ENCODE results near the gene SMR3A. TPM values are rescaled to one million over a fixed set of nuclear protein-coding genes. Genes with fewer than 3 reads are reported as not detected.

Gene SMR3A
- total RNA-seq (2012; rRNA removed) (not detected in 2 replicates), polyA plus RNA-seq (2012; rRNA removed) (not detected in 2 replicates), Bru-seq, nascent RNA (not detected), BruChase-seq, experiment 1, labeled RNA remaining after a 6-hour chase (not detected), BruChase-seq, experiment 2, labeled RNA remaining after a 2-hour chase (not detected)
- not detected in 2 replicates for polyA plus RNA-seq (2012; cell fraction: cytosol; rRNA removed)
- not detected in 2 replicates for polyA plus RNA-seq (2012; cell fraction: nucleus; rRNA removed; ENCODE audit: low replicate concordance)
- long read RNA-seq: 0 reads

DNA sequence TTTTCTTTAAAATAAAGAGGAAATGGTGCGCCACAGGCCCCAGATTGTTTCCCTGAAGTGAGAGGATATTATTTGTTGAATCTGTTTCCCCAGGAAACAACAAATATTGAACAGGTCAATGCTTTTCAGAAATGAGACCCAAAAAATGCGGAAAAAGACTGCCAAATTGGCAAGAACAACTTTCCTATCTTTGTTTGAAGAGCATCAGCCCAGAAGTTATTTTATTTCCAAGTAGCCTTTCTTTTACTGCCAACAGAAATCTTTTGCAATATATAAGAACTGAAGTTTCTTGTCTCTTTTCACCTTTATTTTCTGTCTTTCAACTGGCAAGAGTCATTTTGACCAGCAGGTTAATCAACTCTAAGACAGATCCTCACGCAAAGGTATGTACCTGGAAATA, at the start of gene SMR3A:
Gene SMR3A (plus strand): TSS at position 301 of the 400 bp plus-strand sequence. CDS start 1,356 bp downstream, outside the sequence.
- Histone ChIP-seq H4K5ac (ENCODE audit: low read depth, low read length) (no peak within 1 kb of the TSS), H3K9me3 (ENCODE audit: control insufficient read depth, insufficient read depth, low read length) (no peaks in the 10 kb centered on the region), H4K91ac (ENCODE audit: insufficient read depth, low read depth, low read length) (no peak within 1 kb of the TSS), H3K27ac (ENCODE audit: insufficient read depth, low read length) (no peak within 1 kb of the TSS), H2AFZ (replicated peaks; ENCODE audit: low read length, poor library complexity) (no peak within 1 kb of the TSS), H4K20me1 (ENCODE audit: insufficient read depth, low read length) (no peaks in the 10 kb centered on the region), H4K8ac (ENCODE audit: low read depth in 2 of 2, low read length in 2 of 2) (no peak within 1 kb of the TSS), H3K4me2 (ENCODE audit: low read depth, low read length) (no peak within 1 kb of the TSS), H3K36me3 (ENCODE audit: control insufficient read depth, insufficient read depth, low read length) (no peaks in the 10 kb centered on the region), H2BK120ac (ENCODE audit: low read depth, low read length) (no peak within 1 kb of the TSS), H3K27me3 (ENCODE audit: control insufficient read depth, insufficient read depth, low read length) (no peaks in the 10 kb centered on the region), H3K4ac (ENCODE audit: low read depth, low read length) (no peak within 1 kb of the TSS), H3K18ac (ENCODE audit: low read depth, low read length) (no peak within 1 kb of the TSS), H3K23ac (ENCODE audit: low read depth, low read length) (no peak within 1 kb of the TSS), H3K4me3 (ENCODE audit: insufficient read depth, low read depth, low read length) (no peak within 1 kb of the TSS), H2BK5ac (ENCODE audit: low read depth, low read length, poor library complexity, severe bottlenecking) (no peak within 1 kb of the TSS), H3K4me1 (ENCODE audit: control insufficient read depth, insufficient read depth, low read length) (no peaks in the 10 kb centered on the region), H2AK9ac (replicated peaks; ENCODE audit: low read depth, low read length, poor library complexity) (no peak within 1 kb of the TSS), H3K9ac (ENCODE audit: low read depth, low read length) (no peak within 1 kb of the TSS), H3K14ac (replicated peaks; ENCODE audit: low read depth, low read length) (no peak within 1 kb of the TSS), H3K9me1 (ENCODE audit: insufficient read depth, low read length) (no peaks in the 10 kb centered on the region), H2BK15ac (ENCODE audit: low read depth, low read length) (no peak within 1 kb of the TSS), H2BK20ac (ENCODE audit: low read depth, low read length) (no peak within 1 kb of the TSS), H2AK5ac (ENCODE audit: low read depth, low read length) (no peak within 1 kb of the TSS), H3K79me1 (ENCODE audit: low read depth in 1 of 2, low read length in 2 of 2) (no peaks in the 10 kb centered on the region), H3K56ac (ENCODE audit: extremely low read depth, insufficient read depth, low read length) (no peak within 1 kb of the TSS)
- in situ Hi-C loops (cut with MboI; ENCODE audit: low sequenced_read_pairs): no loop called here
- WGBS, 2 experiments (ENCODE audit: extremely low coverage in 2 of 2, insufficient read length in 1 of 2): no CpG with 5 or more reads among the region's 3 CpGs
- TF ChIP-seq CHD1 (IDR thresholded peaks at IDR 0.05; ENCODE audit: low read depth, low read length) (no peak), RFX5 (IDR thresholded peaks at IDR 0.05; ENCODE audit: low read depth, low read length) (no peak), RCOR1 (IDR thresholded peaks at IDR 0.05; ENCODE audit: insufficient replicate concordance, low read length) (no peak), MAFK (IDR thresholded peaks at IDR 0.05; ENCODE audit: low read depth, low read length) (no peak), NFE2L2 (IDR thresholded peaks at IDR 0.05; ENCODE audit: low read depth, low read length) (no peak), CEBPB (IDR thresholded peaks at IDR 0.05; ENCODE audit: low read depth, low read length) (no peak), FOS (IDR thresholded peaks at IDR 0.05; ENCODE audit: low read depth, low read length) (no peak), MAZ (IDR thresholded peaks at IDR 0.05; ENCODE audit: borderline replicate concordance, low read depth, low read length) (no peak), SMC3 (IDR thresholded peaks at IDR 0.05; ENCODE audit: low read depth, low read length) (no peak)
- TF ChIP-seq, protein P1, sequence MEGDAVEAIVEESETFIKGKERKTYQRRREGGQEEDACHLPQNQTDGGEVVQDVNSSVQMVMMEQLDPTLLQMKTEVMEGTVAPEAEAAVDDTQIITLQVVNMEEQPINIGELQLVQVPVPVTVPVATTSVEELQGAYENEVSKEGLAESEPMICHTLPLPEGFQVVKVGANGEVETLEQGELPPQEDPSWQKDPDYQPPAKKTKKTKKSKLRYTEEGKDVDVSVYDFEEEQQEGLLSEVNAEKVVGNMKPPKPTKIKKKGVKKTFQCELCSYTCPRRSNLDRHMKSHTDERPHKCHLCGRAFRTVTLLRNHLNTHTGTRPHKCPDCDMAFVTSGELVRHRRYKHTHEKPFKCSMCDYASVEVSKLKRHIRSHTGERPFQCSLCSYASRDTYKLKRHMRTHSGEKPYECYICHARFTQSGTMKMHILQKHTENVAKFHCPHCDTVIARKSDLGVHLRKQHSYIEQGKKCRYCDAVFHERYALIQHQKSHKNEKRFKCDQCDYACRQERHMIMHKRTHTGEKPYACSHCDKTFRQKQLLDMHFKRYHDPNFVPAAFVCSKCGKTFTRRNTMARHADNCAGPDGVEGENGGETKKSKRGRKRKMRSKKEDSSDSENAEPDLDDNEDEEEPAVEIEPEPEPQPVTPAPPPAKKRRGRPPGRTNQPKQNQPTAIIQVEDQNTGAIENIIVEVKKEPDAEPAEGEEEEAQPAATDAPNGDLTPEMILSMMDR (conservative IDR thresholded peaks at IDR 0.05; ENCODE audit: low read depth, low read length): no peak
- TF ChIP-seq, protein P2, sequence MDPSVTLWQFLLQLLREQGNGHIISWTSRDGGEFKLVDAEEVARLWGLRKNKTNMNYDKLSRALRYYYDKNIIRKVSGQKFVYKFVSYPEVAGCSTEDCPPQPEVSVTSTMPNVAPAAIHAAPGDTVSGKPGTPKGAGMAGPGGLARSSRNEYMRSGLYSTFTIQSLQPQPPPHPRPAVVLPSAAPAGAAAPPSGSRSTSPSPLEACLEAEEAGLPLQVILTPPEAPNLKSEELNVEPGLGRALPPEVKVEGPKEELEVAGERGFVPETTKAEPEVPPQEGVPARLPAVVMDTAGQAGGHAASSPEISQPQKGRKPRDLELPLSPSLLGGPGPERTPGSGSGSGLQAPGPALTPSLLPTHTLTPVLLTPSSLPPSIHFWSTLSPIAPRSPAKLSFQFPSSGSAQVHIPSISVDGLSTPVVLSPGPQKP (IDR thresholded peaks at IDR 0.05; ENCODE audit: borderline replicate concordance, low read depth, low read length): no peak
- POLR2A ChIA-PET (ENCODE audit: unreplicated experiment): no interaction called here
- intact Hi-C loops (cut with micrococcal nuclease): no loop called here
- CTCF ChIA-PET: no interaction called here
- no TSS peak for BruUV-seq (replicated peaks)
- DNase-seq (no peak), ATAC-seq (ENCODE audit: low read depth) (no peak)
- dilution Hi-C loops (cut with HindIII; ENCODE audit: low sequenced_read_pairs, unreplicated experiment): no loop called here

Data from IMR-90 (cell line).